Gastroesophageal sphincter (tissue), 3 donors: ENCODE data around the gene GPC3.

ENCODE experiments used
- POLR2A ChIP-seq, 2 donors: fragments of 450-650 bp; IDR thresholded peaks; one replicate each; pipeline ENCODE4 v1.6.1; 2017; ENCODE audit warnings: antibody characterized with exemption in 2 of 2, mild to moderate bottlenecking in 2 of 2, moderate library complexity in 1 of 2
- TF ChIP-seq, protein P1 (sequence below), 4 experiments: fragments of 200-600 bp in 2 of 4; fragments of 450-650 bp in 2 of 4; sonication (generic) in 1 of 4; IDR thresholded peaks; one replicate each; pipeline ENCODE4 v1.5.1; 2017 to 2019; ENCODE audit warnings: antibody characterized with exemption in 4 of 4, mild to moderate bottlenecking in 2 of 4, moderate library complexity in 2 of 4

DNA sequence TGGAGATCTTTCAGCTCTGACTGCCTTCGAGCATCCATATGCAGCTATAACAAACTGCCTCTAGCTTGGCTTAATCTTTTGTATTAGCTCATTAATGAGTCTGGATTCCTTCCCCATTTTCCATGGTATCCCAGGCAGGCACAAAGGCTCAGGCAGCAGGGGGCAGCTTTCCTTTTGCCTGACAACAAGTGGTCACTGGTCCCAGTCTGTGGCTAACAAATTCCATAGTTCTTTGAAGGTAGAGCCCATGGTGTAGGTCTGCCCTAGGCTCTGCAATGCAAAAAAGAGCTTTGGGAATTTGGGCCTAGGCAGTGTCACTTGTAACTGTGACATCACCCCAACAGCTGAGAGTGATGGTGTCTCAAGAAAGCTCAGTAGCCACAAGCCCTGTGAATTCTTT is 335.7 kb downstream of the GPC3 start:
- TF ChIP-seq, protein P1, sequence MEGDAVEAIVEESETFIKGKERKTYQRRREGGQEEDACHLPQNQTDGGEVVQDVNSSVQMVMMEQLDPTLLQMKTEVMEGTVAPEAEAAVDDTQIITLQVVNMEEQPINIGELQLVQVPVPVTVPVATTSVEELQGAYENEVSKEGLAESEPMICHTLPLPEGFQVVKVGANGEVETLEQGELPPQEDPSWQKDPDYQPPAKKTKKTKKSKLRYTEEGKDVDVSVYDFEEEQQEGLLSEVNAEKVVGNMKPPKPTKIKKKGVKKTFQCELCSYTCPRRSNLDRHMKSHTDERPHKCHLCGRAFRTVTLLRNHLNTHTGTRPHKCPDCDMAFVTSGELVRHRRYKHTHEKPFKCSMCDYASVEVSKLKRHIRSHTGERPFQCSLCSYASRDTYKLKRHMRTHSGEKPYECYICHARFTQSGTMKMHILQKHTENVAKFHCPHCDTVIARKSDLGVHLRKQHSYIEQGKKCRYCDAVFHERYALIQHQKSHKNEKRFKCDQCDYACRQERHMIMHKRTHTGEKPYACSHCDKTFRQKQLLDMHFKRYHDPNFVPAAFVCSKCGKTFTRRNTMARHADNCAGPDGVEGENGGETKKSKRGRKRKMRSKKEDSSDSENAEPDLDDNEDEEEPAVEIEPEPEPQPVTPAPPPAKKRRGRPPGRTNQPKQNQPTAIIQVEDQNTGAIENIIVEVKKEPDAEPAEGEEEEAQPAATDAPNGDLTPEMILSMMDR (IDR thresholded peaks at IDR 0.05): no peak
- TF ChIP-seq POLR2A (IDR thresholded peaks at IDR 0.05): no peak
